GM21367 (cell line): ENCODE results near the gene TTC39C.

Experiments used
- ATAC-seq: cut with Tn5 transposase; IDR thresholded peaks from one replicate; pipeline ENCODE4 v1.9.1; 2021; ENCODE audit not compliant: unreplicated experiment

TTC39C gene

DNA sequence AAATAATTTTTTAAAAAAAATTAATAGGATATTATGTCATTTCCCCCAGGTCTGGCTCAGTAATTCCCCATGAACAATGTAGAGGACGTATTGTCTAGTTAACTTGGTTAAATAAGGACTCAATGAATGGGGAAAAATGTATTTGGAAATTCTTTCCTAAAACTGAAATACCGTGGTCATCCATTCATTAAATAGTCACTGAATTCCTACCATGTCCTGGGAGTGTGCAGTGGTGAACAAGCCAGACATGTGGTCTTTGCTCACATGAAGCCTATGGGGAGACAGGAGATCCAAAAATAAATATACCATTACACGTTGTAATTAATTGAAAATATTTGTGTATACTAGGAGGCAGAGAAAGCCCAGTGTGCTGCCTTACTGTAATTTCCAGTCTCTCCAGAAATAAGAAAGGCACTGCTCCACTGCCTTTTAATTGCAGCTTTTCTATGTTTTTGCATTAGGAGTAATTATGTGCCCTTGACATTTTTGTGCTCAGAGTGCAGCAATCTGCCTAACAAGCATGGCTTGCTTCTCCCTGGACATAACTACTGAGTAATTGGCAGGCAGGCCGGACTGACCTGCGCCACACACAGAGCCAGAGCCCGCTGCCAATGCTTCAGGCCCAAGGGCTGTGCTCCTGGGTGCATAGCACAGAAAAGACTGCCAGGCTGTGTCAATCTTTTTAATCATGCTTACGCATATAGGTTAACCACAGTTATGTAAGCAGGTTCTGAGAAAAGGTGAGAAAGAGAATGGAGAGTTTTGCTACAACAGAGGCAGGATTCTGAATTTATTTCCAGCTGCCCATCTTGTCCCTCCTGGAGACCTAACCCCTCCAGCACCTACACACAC is 22.2 kb upstream of the TTC39C start:
- no peak for ATAC-seq

DNA sequence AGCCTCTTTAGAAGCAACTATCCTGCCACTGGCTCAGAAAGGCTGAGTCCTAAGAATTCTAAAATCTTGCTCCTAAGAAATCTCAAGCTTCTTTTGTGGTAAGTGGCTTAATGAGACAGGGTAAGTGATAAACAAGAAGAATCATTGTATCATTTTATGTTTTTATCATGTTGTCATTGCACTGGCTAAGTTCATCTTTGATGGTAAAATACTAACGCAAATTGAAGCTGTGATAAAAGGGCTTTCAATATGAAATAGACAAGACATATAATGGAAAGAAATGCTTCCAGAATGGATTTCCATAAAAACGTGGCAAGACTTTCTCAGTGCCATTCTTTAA is 21.6 kb upstream of the TTC39C start:
- ATAC-seq, result no peak

DNA sequence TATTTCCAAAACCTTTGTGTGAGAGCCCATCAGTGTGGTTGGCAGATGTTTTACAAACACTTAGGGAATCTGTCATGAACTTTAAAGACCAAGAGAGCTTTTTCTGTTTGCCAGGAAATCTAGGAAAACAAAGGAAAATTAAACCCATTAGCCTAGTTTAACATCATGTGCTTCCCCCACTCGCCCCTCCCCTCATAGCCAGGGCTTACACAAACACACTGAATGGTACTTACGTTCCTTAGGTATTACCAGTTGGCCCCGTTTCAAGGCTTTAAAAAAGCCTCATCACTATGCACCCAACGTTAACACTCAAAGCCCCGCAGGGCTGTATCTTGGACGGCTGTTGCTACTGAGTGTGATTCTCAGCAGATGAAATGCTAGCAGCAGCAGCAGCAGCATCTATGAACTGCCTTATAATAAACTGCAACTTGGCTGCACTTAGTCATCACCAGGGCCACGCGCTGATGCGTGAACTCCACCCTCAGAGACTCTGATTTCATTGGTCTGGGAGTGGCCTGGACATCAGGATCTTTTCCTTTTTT is 20.1 kb upstream of the TTC39C start:
- ATAC-seq, result no peak

DNA sequence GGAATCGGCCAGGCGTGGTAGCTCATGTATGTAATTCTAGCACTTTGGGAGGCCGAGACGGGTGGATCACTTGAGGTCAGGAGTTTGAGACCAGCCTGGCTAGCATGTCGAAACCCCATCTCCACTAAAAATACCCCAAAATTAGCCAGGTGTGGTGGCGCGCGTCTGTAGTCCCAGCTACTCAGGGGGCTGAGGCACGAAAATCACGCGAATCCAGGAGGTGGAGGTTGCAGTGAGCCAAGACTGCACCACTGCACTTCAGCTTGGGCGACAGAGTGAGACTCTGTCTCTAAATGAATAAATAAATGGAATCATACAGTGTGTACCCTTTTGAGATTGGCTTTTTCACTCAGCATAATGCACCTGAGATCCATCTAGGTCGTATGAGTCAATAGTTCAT is 19.4 kb upstream of the TTC39C start:
- ATAC-seq, result no peak

DNA sequence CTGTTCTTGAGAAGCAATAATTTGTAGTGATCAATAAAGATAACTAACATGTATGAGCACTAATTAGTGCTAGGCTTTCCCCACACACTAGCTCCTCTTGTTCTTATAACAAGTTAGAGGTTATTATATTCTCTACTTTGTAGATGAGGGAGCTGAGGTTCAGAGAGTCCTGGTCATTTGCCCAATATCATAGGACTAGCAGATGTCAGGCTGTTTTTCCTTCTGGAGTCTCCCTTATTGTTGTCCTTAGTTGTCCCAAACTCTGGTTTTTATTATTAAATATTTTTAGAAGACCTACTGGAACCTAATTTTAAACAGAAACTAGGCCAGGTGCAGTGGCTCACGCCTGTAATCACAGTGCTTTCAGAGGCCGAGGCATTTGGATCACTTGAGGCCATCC is 16.5 kb upstream of the TTC39C start:
- ATAC-seq, result no peak

DNA sequence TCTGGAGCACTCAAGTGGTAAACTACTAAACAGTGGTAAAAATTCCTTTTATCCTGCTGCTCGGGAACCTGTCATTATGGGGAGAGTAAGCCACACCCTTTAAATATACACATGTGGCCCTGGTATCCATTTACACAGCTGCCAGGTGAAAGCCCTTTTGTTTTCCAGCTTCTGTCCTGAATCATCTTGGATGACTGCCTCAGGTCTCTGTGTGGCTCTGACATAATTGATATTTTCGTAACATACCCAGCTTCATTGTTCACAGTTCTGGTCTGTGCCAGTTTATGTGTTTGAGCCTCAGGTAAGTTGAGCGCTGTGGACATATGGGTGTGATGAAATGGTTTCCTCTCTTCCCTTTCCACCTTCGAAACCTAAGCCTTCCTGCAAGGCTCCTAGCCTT is 15.7 kb upstream of the TTC39C start:
- ATAC-seq, result no peak

DNA sequence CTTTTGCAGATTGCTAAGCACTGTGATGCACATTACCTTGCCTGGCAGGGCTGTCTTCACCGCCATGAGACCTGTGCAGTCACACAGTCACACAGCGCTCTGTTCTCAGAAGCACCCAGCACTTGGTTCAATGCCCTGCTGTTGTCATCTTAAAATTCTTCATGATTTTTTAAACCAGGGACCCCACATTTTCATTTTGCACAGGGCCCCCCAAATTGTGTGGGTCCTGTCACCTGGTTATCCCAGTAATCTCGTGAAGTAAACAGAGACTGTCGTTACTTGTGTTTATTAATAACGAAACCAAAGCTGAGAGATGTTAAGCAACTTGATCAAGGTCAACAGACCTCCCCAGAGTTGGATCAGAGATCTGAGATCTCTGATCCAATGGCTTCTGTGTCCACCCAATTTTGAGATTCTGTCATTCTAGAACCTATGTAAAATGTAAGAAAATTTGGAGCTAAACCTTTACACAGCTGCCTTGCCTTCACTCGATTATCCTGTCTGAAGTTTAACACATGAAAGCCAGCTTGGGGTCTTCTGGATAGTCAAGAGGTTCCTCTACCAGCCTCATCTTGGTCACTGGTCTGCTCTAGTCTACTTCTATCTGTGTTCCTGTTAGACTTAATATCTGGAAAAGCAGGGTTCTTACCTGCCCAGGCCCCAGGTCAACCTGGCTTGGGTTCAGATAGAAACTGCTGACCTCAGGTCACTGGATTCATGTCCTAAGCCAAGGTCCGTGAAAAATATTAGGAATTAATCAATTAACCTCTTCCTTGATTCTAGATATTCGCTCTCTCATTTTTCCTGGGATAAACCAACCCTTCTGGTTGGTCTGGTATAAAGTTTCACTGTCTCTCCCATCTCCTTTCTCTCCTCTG is 13.7 kb upstream of the TTC39C start:
- no peak for ATAC-seq

DNA sequence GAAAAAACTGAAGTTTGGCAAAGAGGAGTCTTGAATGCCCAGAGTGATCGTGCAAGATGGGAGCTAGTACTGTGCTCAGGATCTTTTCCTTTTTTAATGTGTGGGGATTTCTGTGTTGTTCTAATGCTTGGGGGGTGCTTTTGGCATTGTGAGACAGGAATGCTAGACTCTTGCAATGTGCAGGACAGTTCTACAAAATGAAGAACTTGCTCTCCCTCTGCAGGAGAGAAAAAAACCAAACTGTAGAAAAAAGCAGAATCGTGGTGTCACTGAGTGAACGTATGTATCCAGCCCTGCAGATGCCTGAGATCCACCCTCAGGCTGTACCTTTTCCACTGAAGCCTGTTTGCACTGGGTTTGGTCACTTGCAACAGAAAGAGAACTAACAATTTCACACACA is 12.1 kb upstream of the TTC39C start:
- no peak for ATAC-seq

DNA sequence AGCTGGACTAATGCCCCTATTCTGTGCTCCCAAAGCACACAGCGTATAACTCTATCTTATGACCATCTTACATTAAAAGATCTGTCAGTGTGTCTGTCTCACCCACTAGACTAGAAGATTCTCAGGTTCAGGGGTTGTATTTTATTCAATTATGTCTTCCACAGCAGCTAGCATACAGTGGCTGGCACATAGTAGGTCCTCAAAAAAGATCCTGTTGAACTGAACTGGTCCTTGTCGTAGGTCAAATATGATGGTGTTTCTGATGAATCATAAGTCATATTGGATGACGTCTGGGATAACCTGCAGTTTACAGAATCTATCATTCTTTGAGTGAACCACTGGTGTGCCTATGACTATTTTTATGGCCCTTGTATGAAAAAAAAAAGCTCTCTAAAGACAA is 11.3 kb upstream of the TTC39C start:
- no peak for ATAC-seq

DNA sequence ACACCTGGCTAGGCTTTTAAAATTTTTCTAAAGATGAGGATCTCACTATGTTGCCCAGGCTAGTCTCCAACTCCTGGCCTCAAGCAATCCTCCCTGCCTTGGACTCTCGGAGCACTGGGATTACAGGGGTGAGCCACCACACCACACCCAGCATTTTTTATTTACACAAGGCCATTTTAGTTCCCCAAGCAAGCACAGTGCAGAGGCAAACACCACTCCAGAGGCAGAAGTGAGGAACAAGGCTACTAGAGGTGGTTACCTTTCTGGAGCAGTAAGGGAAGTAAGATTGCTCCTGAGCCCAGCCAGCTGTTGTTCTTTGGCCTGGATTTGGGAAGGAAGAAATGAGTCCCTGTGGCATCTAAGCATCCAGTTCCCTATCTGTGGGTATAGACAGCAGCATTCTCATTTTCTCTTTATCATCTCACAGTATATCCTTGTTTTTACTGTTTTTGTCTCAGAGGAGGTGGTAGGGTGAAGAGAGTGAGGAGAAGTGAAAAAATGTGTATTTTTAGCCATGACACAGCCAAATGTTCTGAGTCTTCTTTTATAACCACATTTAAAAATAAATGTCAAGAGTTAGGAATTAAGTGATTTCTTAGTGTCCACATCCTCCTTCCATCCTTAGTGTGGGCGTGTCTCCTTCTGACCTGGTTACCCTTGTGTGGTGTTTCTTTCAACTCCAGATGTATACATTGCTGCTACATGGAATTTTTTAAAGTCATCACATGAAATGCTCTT is 10.5 kb upstream of the TTC39C start:
- no peak for ATAC-seq

DNA sequence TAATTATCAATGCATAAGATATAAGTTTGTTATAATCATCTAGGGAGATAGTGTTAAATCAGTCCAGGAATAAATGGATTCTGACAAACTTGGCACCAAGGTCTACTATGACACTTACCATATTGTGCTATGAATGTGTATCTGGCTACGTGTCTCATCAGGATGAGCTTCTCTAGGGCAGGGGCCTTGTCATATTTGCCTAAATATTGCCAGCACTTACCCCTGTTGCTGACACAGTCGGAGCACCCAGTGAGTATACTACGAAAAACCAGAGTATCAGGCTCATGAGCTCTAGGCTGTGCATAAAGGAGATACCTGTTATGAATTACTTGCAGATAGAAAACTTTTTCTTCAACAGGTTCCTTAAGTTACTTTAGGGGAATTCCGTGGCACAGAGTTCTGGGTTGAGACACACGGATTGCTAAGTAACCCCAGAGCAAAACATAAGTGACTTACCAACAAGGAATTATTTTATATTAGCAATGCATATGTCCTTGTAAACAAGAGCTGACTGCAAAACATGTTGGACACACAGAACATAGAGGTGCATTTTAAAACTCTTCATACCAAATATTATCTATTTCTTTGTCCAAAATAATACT is 7.7 kb upstream of the TTC39C start:
- ATAC-seq, result no peak

DNA sequence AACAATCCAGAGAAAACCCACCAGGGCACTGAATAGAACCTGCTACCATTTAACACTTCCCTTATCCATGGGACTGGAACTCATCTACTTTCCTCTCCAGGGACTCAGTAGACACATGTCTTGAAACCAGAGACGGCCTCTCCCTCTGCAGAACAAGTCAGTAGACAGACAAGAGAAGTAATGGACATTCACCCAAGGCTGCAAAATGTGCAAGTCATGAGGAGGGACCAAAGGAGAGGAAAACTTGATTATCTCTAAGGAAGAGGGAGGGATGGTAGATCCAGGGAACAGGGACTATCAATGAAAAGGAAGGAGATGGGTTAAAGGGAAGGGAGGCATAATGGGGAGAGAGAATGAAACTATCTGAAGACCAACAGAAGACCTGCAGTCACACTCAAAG is 5.3 kb upstream of the TTC39C start:
- no peak for ATAC-seq

DNA sequence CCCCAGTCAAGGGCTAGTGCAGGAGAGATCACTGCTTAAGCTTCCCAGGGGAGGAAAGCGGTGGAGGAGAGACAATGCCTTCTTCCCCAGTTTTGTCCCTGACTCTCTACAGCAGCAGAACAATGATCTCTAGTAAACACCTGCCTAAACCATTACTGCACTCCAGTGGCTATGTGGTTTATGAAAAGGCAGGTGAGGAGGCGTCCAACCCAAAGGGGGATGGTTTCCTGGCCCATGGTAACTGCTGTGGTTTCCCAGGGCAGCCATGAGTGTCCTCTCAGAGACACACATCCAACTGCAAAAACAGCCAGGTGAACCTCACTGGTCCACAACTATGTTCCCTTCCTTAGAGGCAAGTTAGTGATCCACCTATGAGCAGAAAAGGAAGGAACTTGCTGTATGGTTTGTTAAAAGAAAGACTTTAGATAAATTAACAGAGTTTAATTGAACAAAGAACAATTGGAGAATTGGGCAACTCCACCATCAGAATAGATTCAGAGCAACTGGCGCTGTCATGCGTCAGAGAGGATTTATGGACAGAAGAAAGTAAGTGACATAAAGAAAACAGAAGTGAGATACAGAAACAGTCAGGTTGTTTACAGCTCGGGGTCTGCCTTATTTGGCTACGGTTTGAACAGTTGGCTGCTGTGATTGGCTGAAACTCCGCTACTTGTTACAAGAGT is 4.8 kb upstream of the TTC39C start:
- peak; percentile 57 for ATAC-seq

DNA sequence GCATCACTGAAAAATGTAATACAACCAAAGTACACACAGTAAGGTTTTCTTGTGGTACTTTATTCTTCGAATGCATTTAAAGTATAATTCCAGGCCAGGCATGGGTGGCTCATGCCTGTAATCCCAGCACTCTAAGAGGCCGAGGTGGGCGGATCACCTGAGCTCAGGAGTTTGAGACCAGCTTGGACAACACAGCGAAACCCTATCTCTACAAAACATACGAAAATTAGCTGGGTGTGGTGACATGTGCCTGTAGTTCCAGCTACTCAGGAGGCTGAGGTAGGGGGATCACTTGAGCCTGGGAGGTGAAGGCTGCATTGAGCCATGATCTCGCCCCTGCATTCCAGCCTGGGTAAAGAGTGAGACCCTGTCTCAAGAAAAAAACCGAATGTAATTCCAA is 3.9 kb upstream of the TTC39C start:
- no peak for ATAC-seq

DNA sequence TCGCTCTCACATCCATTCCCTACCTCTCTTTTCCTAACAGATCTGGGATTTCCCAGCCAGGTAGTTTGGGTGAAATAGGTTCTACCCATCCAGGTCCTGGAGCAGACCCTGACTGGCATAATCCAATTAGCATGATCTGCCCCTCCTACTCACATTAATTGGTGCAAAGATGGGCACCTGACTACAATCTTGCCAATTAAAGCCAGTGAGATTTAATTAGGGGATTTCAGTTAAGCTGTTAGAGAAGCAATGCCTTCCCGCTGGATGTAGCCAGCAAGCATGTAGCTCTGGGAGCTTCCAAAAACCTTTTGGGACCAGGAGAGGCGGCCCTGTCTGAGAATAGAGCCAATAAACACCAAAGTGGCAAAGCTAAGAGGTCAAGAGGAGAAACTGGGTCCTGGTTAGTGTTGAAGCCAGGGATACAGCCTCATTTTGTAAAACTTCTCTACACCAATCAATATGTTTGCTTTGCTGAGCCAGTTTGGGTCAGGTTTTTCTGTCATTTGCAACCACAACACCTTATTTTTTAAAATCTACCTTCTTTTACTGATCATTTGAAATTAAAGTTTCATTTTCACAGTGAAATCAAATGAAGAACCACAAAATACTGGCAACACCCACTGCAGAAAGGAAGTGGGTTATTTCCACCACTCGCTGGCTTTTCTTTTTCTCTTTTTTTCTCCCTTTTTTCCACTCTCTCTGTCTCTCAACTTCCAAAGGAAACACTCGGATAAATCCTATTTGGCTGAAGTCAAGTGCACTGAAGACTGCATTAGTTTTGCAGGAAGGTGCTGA is 3.2 kb upstream of the TTC39C start:
- ATAC-seq, result no peak

DNA sequence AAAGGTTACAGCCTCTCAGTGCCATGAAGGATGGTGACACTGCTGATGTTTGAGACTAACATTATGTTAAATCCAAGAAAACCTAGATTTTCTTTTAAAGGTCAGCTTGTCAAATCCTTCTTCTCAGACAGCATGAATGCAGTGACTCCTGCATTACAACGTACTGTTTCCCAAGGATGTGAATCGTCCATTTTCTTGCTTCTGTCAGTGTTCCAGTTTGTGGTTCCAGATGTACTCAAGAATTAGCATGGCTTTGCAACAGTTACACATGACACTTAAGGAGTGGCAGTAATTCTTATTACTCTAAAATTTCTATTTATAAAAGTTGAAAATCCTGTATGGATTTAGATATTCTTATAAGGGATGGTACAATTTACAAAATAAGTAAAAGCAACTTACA is 1.5 kb upstream of the TTC39C start:
- ATAC-seq, result no peak

DNA sequence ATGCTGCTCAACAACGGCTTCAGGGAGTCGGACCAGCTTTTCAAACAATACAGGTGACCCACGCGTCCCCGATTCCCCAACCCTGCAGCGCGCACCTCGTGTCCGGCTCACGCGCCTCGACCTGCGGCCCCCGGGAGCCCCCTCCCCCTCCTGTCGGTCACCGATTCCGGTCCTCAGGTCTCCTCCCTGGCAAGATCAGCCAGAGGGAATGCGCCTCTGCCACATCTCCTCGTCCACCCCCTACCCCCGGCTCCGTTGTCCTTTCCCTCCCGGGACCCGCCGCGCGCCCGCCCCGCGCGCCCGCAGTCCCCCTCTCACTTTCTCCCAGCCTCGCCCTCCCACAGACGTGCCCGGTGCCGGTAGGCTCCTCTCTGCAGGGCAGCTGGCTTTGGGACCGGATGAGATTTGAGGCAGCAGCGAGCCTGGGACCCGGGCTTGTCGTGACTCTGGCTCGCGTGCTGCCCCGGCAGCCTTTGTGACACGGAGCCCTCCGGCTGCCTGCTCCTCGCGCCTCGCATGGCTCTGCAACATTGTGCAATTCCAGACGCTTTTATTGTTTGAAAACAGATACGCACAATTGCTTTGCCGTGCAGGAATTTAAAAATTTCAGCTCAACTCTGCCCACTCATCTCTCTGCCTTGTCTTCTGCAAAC is 558 bp downstream of the TTC39C start:
- ATAC-seq, result no peak

DNA sequence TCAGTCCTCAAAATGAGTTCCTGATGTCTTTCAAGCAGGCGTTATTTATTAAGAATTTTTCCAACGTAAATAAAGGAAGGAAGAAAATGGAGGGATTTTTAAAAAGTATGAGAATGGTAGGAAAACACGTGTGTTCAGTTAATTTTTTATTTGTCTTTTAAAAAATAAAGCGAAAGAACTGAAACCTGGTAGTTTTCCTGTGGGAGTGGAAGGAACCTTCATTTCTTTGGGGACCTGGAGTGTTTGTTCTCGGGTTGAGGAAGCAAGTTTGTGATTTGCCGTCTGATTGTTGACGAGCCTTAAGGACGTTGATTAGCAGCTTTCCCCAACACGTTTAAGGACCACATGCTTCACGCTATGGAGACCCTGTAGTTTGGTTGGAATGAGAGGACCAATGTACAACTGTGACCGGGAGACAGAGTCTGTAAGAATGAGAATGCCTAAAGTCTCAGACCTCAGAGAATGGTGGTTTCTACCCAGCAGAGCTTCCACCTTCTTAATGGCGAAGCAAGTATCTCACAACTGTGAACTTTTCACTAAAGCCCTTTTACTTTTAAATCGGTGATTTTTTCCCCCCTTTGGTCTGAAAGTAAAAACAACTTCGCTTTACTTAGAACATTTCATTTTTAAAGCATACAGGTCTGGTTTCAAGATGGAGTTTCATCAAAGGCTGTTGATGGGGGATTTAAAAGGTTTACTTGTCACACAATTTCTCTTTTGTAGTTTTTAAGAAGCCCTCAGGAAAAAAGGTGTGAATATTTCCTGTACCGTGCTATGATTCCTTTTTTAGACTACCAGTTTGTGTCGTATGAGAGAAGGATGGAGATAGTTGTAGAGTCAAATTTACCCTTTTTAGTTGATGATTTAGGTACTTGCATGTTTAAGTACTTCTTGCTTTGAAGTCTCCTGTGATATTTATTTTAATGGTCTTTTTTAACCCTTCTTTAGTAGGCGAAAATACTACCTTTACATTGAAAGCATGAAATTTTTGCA is 1.4 kb downstream of the TTC39C start:
- ATAC-seq, result no peak
